Transverse colon (tissue), 3 donors: ENCODE measurements around the gene RAD23B.

Experiments used
- CTCF ChIP-seq, 5 experiments: fragments of 200-600 bp in 3 of 5; fragments of 450-650 bp in 2 of 5; sonication (generic) in 3 of 5; IDR thresholded peaks; 1 replicate in 2 of 5; 2 replicates in 3 of 5; pipeline ENCODE4 v1.5.1; 2016 to 2017; ENCODE audit warnings: antibody characterized with exemption in 5 of 5, inconsistent platforms in 3 of 5, mild to moderate bottlenecking in 2 of 5, moderate library complexity in 1 of 5
- POLR2A ChIP-seq: fragments of 450-650 bp; IDR thresholded peaks from one replicate; pipeline ENCODE4 v1.6.1; 2016; ENCODE audit warnings: antibody characterized with exemption, mild to moderate bottlenecking, moderate library complexity

GRCh38 chr9:107286057-107286456 lies 3.0 kb downstream of the RAD23B start:
- TF ChIP-seq CTCF (IDR thresholded peaks at IDR 0.05), result no peak
- no peak for TF ChIP-seq POLR2A
